ENCODE measurements around the gene FUT3. TPM values are rescaled to one million over a fixed set of nuclear protein-coding genes. Genes with fewer than 3 reads are reported as not detected.

Gene FUT3
- total RNA-seq, 1 donor from 2014 or later: 1.4 TPM

- no peak for TF ChIP-seq CTCF (IDR thresholded peaks at IDR 0.05; ENCODE audit: unreplicated experiment)
- peaks cover 7% of the 10 kb centered on the region for H3K27me3 Mint-ChIP-seq (ENCODE audit: unreplicated experiment)
- peak overlapping the region; percentile 78 for H3K4me3 Mint-ChIP-seq (ENCODE audit: unreplicated experiment)
- no peak overlapping the region for H3K27ac Mint-ChIP-seq (ENCODE audit: unreplicated experiment)
- H3K4me1 Mint-ChIP-seq (ENCODE audit: unreplicated experiment): no peaks in the 10 kb centered on the region
- no peaks in the 10 kb centered on the region for H3K36me3 Mint-ChIP-seq (ENCODE audit: low read depth, unreplicated experiment)
- no peak for DNase-seq (ENCODE audit: low spot score)
- H3K9me3 Mint-ChIP-seq (ENCODE audit: unreplicated experiment): no peaks in the 10 kb centered on the region
Observed at GRCh38 chr19:5829567-5830310, 21.5 kb downstream of the FUT3 start.

GRCh38 chr19:5828661-5829566, 22.3 kb downstream of the FUT3 start:
- peak overlapping the region; percentile 90 for H3K4me3 Mint-ChIP-seq (ENCODE audit: unreplicated experiment)
- no peaks in the 10 kb centered on the region for H3K4me1 Mint-ChIP-seq (ENCODE audit: unreplicated experiment)
- DNase-seq (ENCODE audit: low spot score): no peak
- H3K27me3 Mint-ChIP-seq (ENCODE audit: unreplicated experiment): peaks cover 7% of the 10 kb centered on the region
- no peak for TF ChIP-seq CTCF (IDR thresholded peaks at IDR 0.05; ENCODE audit: unreplicated experiment)
- no peaks in the 10 kb centered on the region for H3K9me3 Mint-ChIP-seq (ENCODE audit: unreplicated experiment)
- H3K27ac Mint-ChIP-seq (ENCODE audit: unreplicated experiment): peak overlapping the region; percentile 84
- no peaks in the 10 kb centered on the region for H3K36me3 Mint-ChIP-seq (ENCODE audit: low read depth, unreplicated experiment)

- H3K9me3 Mint-ChIP-seq (ENCODE audit: unreplicated experiment): no peaks in the 10 kb centered on the region
- no peak for TF ChIP-seq CTCF (IDR thresholded peaks at IDR 0.05; ENCODE audit: unreplicated experiment)
- H3K27me3 Mint-ChIP-seq (ENCODE audit: unreplicated experiment): peaks cover 7% of the 10 kb centered on the region
- DNase-seq (ENCODE audit: low spot score): peak; percentile 98
- H3K4me1 Mint-ChIP-seq (ENCODE audit: unreplicated experiment): no peaks in the 10 kb centered on the region
- no peaks in the 10 kb centered on the region for H3K36me3 Mint-ChIP-seq (ENCODE audit: low read depth, unreplicated experiment)
- peak overlapping the region; percentile 84 for H3K27ac Mint-ChIP-seq (ENCODE audit: unreplicated experiment)
- H3K4me3 Mint-ChIP-seq (ENCODE audit: unreplicated experiment): peak overlapping the region; percentile 90
Observed at GRCh38 chr19:5827891-5828660, 23.2 kb downstream of the FUT3 start.

- no peak for TF ChIP-seq CTCF (IDR thresholded peaks at IDR 0.05; ENCODE audit: unreplicated experiment)
- peaks cover 7% of the 10 kb centered on the region for H3K27me3 Mint-ChIP-seq (ENCODE audit: unreplicated experiment)
- no peaks in the 10 kb centered on the region for H3K9me3 Mint-ChIP-seq (ENCODE audit: unreplicated experiment)
- no peak for DNase-seq (ENCODE audit: low spot score)
- peak overlapping the region; percentile 91 for H3K4me3 Mint-ChIP-seq (ENCODE audit: unreplicated experiment)
- H3K4me1 Mint-ChIP-seq (ENCODE audit: unreplicated experiment): no peaks in the 10 kb centered on the region
- no peaks in the 10 kb centered on the region for H3K36me3 Mint-ChIP-seq (ENCODE audit: low read depth, unreplicated experiment)
- H3K27ac Mint-ChIP-seq (ENCODE audit: unreplicated experiment): peak overlapping the region; percentile 45
Observed at GRCh38 chr19:5827342-5827890, 23.8 kb downstream of the FUT3 start.

Data from endothelial cell (in vitro differentiated cells).